ENCODE results near the gene ZDHHC24.

The ZDHHC24 gene

DNA sequence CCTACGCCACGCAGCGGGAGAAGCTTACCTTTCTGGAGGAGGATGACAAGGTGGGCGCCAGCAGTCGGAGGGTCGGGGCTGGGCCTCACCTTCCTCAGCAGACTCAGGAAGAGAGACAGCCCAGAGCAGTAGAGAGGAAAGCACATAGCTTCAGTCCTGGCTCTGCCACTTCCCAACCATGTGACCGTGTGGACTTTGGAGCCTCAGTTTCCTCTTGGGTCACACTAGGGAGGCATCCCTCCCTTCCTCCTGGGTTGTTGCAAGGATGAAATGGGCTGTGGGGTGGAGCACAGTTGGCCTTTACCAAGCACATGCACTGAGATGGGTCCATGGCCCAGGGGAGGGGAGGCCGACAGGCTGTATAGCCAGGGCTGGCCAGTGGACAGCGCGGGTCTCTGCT lies 52.7 kb downstream of the ZDHHC24 start:
- no peak for DNase-seq

DNA sequence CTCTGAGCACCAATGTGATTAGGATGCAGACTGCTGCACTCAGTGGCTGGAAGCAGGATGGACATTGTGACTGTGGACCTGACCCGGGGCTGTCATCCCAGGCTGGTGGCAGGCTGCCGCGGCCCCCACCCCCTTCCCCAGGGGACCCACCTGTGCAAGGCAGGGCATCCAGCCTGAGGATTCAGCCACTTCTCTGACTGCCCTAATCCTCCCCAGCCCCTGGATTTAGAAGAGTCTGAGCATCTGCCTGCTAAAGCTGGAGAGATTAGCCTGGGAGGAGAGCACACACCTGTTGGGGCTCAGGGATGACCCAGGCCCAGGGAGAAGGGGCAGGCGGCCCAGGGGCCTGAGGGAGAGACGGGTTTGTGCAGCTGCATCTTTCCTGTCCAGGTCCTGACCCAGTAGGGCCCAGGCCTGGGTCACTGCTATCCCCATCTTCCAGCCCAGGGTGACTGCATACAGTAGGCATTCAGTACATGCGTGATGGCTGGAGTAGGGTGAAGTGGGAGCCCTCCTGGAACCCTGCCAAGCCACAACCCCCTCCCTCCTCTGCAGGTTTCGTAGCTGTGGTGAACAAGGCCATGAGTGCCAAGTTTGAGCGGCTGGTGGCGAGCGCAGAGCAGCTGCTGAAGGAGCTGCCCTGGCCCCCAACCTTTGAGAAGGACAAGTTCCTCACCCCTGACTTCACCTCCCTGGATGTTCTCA lies 53.5 kb downstream of the ZDHHC24 start:
- no peak for DNase-seq

DNA sequence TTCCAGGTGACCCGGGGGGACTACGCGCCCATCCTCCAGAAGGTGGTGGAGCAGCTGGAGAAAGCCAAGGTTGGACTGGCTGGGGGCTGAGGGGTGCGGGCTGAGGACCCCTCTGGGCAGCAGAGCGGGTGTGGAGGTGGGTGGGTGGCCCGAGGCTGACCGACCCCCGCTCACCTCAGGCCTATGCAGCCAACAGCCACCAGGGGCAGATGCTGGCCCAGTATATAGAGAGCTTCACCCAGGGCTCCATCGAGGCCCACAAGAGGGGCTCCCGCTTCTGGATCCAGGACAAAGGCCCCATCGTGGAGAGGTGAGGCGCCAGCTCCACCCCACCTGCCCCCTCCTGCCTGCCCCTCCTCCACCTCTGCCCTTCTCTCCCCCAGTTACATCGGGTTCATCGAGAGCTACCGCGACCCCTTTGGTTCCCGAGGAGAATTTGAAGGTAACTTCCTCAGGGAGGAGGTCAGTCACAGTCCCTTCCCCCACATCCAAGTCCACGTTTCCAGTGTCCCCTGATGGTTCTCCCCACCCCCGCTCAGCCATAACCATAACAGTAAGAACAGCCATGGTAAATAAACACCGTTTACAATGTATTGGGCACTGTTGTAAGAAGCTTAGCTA lies 54.4 kb downstream of the ZDHHC24 start:
- no peak for DNase-seq

- no peak for DNase-seq
These were observed 56.2 kb downstream of the ZDHHC24 start for GRCh38 chr11:66489636-66490035.

DNA sequence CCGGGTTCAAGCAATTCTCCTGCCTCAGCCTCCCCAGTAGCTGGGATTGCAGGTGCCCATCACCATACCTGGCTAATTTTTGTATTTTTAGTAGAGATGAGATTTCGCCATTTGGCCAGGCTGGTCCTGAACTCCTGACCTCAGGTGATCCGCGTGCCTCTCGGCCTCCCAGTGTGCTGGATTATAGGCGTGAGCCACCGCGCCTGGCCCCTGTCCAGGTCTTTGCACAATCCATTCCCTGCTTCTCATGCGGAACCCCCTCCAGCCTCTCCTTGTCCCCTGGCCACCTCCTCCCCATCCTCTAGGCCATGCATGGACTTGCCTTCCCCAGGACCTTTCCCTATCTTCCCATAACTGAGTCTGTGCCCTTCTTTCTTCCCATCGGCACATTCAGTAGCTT lies 56.9 kb downstream of the ZDHHC24 start:
- no peak for DNase-seq

DNA sequence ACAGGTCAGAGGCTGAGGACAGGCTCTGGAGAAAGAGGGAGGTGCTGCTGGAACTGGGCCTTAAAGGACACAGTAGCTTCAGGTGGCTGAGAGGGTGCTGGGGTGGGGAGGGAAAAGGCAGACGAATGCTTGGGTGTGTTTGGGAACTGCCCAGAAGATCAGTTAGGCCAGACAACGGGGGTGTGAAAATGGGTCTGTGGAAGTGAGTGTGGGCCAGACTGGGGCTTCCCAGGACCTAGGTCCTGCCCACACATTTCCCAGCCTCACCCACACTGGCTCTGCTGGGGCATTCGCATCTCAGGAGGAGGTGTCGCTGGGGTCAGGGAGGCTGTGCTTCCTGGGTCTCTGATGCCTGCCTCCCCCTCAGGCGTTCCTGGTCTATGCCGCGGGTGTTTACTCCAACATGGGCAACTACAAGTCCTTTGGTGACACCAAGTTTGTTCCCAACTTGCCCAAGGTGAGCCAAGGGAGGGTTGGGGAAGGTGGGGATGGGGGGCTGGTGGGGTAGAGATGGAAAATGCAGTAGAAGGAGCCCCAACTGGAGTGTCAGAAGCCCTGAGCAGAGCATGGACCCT lies 61.0 kb downstream of the ZDHHC24 start:
- DNase-seq, result no peak

DNA sequence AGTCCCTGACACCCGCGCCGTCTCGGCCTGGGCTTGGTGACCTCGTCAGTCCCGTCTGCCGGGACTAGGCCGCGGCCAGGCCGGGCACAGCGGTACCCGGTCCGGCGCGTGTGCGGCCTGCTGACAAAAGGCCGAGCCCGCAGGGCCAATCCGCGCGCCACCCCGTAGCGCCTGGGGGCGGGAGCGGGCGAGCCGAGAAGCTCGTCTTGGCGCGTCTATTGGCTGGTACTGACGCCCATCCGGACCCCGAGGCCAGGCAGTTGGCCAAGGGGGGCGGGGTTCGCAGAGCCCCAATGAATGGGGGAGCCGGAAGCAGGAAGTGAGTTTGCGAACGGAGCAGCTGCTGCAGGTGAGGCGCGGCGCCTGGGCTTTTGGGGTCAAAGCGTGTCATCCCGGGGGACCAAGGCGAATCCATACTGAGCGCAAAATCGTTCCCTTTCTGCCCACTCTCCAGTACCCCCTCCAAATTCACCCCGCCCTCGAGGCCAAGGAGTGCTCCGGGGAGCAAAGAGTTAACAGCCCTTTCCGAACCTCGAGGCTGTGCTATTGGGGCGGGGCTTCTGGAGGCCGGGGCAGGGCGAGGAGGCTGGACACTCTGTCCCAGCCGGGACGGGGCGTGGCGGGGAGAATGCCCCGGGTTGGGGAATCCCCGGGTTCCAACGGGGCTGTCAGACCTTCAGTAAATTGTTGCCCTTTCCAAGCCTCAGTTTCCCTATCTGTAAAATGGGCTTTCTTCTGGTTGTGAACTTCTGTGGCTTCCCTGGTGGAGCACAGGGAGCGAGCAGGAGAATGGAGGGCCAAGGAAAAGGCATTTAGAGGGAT lies 65.5 kb downstream of the ZDHHC24 start, which contains the start of gene DPP3:
Gene DPP3, plus strand, starts transcription at position 318 of the 822 bp plus-strand sequence. CDS start 1,767 bp downstream, outside the sequence.
- peak; percentile 86 for DNase-seq

- DNase-seq, result no peak
These were observed 66.3 kb downstream of the ZDHHC24 start for GRCh38 chr11:66479394-66480116.

- DNase-seq, result peak; percentile 19
These were observed 67.0 kb downstream of the ZDHHC24 start for GRCh38 chr11:66478729-66479393.

DNA sequence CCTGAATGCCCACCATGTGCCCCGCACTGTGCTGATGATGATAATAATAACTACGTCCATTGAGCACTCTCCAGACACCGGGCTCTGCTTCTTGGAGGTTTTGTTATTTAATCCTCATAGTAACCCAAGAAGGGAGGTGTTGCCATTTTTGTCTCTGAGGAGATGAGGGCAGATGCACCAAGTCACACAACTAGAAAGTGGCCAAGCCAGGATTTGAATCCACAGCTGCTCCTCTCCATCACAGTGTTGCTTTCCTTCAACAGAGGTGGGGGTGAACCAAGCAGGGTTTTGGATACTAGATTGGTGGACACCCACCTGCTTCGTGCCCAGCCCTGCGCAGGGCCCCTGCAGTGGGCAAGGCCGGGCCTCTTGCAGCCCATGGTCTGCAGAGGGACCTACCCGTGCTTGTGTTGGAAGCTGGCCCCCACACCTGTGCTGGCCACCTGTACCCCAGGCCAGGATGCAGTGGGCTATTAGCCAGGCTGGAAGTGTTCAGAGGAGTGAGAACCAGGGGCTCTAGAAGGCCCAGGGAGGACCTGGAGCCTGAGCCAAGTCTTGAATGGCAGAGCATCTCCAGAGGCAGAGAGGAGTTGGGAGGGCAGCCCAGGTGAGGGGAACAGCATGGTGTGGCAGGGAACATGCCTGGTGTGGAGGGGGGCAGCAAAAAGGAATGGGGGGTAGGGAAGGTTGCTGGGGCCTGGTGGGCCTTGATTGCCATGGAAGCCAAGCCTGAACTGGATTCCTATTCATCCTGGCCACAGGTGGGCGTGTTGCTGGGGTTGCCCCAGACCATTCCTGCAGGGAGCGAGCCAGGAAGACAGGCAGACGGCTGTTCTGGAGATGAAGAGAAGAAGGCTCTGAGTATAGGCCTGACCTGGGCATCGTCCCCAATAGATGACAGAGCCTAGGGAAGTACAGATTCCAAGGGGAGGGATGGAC lies 68.3 kb downstream of the ZDHHC24 start:
- no peak for DNase-seq

DNA sequence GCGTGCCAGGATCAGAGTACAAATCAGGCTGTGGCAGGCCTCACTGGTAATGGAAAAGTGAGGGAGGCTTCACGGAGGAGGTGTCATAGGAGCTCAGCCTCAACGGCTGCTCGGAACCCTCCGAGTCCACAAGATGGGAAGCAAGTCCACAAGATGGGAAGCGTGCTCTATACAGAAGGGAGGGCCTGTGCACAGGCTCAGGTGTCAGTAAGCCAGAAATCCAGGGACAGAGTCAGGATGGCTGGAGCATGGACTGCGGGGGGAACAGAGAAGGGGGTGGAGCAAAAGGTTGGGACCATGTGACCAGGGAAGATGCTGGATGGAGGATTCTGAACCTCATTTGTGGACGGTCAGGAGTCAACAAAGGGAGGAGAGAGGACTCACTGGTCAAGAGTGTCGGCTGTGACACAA lies 69.0 kb downstream of the ZDHHC24 start:
- no peak for DNase-seq

- no peak for DNase-seq
These were observed 69.5 kb downstream of the ZDHHC24 start for GRCh38 chr11:66476173-66476840.

GRCh38 chr11:66475349-66476172 lies 70.3 kb downstream of the ZDHHC24 start:
- DNase-seq, result no peak

GRCh38 chr11:66473608-66474515 lies 72.0 kb downstream of the ZDHHC24 start:
- DNase-seq, result no peak

DNA sequence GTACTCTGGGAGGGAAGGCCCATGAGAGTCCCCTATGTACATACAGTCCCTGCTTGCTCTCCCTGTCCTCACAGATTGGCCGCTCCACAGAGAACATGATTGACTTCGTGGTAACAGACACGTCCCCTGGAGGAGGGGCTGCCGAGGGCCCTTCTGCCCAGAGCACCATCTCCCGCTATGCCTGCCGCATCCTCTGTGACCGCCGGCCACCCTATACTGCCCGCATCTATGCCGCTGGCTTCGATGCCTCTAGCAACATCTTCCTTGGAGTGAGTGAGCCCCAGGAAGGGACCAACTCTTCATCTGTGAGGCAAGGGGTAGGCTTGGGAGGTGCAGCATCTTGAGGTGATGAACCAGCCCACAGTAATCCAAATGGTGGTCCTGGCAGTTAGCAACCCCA lies 72.7 kb downstream of the ZDHHC24 start:
- DNase-seq, result no peak

- no peak for DNase-seq
These were observed 73.8 kb downstream of the ZDHHC24 start for GRCh38 chr11:66472054-66472453.

DNA sequence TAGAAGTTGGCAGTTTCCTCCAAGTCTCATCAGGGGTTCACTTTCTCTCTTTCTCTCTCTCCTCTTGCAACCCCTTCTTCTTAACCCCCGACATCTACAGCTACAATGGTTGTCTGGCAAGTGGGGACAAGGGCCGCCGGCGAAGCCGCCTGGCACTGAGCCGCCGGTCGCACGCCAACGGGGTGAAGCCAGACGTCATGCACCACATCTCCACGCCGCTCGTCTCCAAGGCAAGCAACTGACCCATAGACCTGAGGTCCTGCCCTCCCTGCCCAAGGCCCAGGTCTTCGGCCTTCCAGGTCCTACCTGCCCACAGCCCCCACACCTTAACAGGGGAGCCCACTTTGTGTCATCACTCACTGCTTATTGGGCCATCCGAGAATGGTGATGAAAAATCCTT lies 74.7 kb downstream of the ZDHHC24 start:
- DNase-seq, result no peak
